Astrocyte of the spinal cord (primary cell): Measurements from ENCODE around the gene DBNDD1.
"Not testable (repeated sequence)": the region's sequence is repeated elsewhere in the genome, so short reads cannot be mapped to it uniquely, and the experiment has no call there.

Experiments
- DNase-seq: peaks from one replicate; pipeline ENCODE4 v3.0.0; 2011; ENCODE audit warnings: low read depth, low spot score
- H3K4me3 ChIP-seq: 2 replicates; pipeline ENCODE4 v1.5.1; 2011; ENCODE audit warnings: low read depth, mild to moderate bottlenecking, low read length, moderate library complexity
- CTCF ChIP-seq: IDR thresholded peaks from 2 replicates; pipeline ENCODE4 v1.5.1; 2012; ENCODE audit warnings: low read depth, mild to moderate bottlenecking, low read length, inconsistent platforms
- in situ Hi-C: cut with HindIII; loops from 2 replicates; pipeline ENCODE4 v1.10.0; 2017; ENCODE audit warnings: low sequenced_read_pairs

DBNDD1 gene, protein sequence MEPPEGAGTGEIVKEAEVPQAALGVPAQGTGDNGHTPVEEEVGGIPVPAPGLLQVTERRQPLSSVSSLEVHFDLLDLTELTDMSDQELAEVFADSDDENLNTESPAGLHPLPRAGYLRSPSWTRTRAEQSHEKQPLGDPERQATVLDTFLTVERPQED

GRCh38 chr16:90018652-90019542 is at the start of gene DBNDD1:
Gene DBNDD1 (minus strand): TSS chr16:90019456. CDS start chr16:90019341, 115 bp downstream.
- no peak for DNase-seq
- in situ Hi-C loops = no loop called here
- TF ChIP-seq CTCF = no peak
- H3K4me3 ChIP-seq = peak within 1 kb of the TSS; percentile 50

GRCh38 chr16:90061437-90061836 is 42.2 kb upstream of the DBNDD1 start:
- DNase-seq = no peak
- in situ Hi-C loops = no loop called here
- no peak for TF ChIP-seq CTCF
- no peak overlapping the region for H3K4me3 ChIP-seq

- no peak for TF ChIP-seq CTCF
- in situ Hi-C loops = no loop called here
- DNase-seq = peak; percentile 65
- H3K4me3 ChIP-seq = no peak overlapping the region
Measured at GRCh38 chr16:90057738-90058173, 38.5 kb upstream of the DBNDD1 start.

DNA sequence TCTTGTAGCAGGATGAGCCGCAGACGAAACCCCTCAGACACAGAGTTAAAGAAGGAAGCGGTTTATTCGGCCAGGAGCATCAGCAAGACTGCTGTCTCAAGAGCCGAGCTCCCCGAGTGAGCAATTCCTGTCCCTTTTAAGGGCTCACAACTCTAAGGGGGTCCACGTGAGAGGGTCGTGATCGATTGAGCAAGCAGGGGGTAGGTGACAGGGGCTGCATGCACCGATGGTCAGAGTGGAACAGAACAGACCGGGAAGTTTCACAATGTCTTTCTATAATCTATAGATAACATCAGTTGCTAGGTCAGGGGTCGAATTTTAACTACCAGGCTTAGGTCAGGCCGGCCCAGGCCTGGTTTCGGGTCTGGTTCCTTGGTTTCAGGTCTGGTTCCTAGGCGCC is 37.3 kb upstream of the DBNDD1 start:
- in situ Hi-C loops, DNase-seq, H3K4me3 ChIP-seq: not testable (repeated sequence)

DNA sequence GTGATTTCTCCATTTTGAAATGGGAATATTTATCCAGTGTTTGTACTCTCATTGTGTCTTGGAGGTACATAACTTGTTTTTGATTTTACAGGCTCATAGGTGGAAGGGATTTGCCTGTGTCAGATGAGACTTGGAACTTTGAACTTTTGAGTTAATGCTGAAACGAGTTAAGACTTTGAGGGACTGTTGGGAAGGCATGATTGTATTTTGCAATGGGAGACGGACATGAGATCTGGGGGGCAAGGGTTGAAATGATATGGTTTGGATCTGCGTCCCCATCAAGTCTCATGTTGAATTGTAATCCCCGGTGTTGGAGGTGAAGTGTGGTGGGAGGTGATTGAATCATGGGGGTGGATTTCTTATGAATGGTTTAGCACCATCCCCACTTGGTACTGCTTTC is 36.1 kb upstream of the DBNDD1 start:
- in situ Hi-C loops = no loop called here
- H3K4me3 ChIP-seq = no peak overlapping the region
- DNase-seq = no peak

GRCh38 chr16:90054554-90054953 is 35.3 kb upstream of the DBNDD1 start:
- no peak for TF ChIP-seq CTCF
- no peak overlapping the region for H3K4me3 ChIP-seq
- DNase-seq = no peak
- in situ Hi-C loops = no loop called here

More for the DNA sequence above, 36.1 kb upstream of the DBNDD1 start:
- no peak for TF ChIP-seq CTCF

- no peak for TF ChIP-seq CTCF
- in situ Hi-C loops = no loop called here
- no peak overlapping the region for H3K4me3 ChIP-seq
- DNase-seq = no peak
Measured at GRCh38 chr16:90053902-90054500, 34.7 kb upstream of the DBNDD1 start.
